Epithelial cell of proximal tubule (primary cell): Measurements from ENCODE around the gene PPP2R2B. TPM values are rescaled to one million over a fixed set of nuclear protein-coding genes. Genes with fewer than 3 reads are reported as not detected.
"Not testable (repeated sequence)": the region's sequence is repeated elsewhere in the genome, so short reads cannot be mapped to it uniquely, and the experiment has no call there.

Source experiments
- DNase-seq: peaks from one replicate; pipeline ENCODE4 v3.0.0-alpha.2; 2011; ENCODE audit warnings: low read depth
- H3K4me3 ChIP-seq: 2 replicates; pipeline ENCODE4 v1.5.1; 2011; ENCODE audit warnings: low read depth, mild to moderate bottlenecking, low read length
- CTCF ChIP-seq: conservative IDR thresholded peaks from 2 replicates; pipeline ENCODE4 v1.5.1; 2012; ENCODE audit warnings: low read depth, mild to moderate bottlenecking, low read length
- total RNA-seq: library from RNA; depleted of rRNA; stranded (reverse); fragments of >200 nt; gene quantifications from 2 replicates; pipeline ENCODE4 v1.2.3, GENCODE V29; 2015

Gene PPP2R2B
- total RNA-seq, 1 donor from 2014 or later = 3.9 TPM

GRCh38 chr5:146620669-146621051, 257.9 kb downstream of the PPP2R2B start:
- DNase-seq = no peak
- H3K4me3 ChIP-seq = no peak overlapping the region
- TF ChIP-seq CTCF = no peak

GRCh38 chr5:146620031-146620668, 258.4 kb downstream of the PPP2R2B start:
- H3K4me3 ChIP-seq = no peak overlapping the region
- TF ChIP-seq CTCF = no peak
- no peak for DNase-seq

DNA sequence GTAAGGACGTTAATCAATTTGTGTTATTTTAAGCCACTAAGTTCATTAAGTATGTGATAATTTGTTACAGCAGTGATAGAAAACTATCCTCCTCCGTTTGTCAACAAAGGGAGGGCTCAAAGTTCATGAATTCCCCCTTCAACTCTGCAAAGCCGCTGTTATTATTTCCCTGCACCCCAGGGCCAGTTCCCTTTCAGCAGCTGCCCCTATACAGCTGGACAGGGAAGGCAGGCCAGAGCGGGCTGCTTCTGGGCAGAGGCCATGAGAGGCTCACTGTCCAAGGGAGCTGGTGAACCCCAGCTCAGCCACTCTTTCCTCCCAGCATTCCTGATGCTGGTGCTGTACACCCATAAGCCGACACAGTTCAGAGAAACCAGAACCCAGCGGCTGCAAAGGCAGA, 260.1 kb downstream of the PPP2R2B start:
- TF ChIP-seq CTCF = no peak
- no peak for DNase-seq
- H3K4me3 ChIP-seq = no peak overlapping the region

DNA sequence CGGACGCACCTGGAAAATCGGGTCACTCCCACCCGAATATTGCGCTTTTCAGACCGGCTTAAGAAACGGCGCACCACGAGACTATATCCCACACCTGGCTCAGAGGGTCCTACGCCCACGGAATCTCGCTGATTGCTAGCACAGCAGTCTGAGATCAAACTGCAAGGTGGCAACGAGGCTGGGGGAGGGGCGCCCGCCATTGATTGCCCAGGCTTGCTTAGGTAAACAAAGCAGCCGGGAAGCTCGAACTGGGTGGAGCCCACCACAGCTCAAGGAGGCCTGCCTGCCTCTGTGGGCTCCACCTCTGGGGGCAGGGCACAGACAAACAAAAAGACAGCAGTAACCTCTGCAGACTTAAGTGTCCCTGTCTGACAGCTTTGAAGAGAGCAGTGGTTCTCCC, 268.8 kb downstream of the PPP2R2B start:
- H3K4me3 ChIP-seq, DNase-seq: not testable (repeated sequence)

GRCh38 chr5:146607659-146608332, 270.8 kb downstream of the PPP2R2B start:
- no peak for DNase-seq
- H3K4me3 ChIP-seq = no peak overlapping the region
- no peak for TF ChIP-seq CTCF

GRCh38 chr5:146606893-146607292, 271.7 kb downstream of the PPP2R2B start:
- no peak for TF ChIP-seq CTCF

GRCh38 chr5:146600376-146600775, 278.2 kb downstream of the PPP2R2B start:
- no peak overlapping the region for H3K4me3 ChIP-seq
- DNase-seq = no peak
- no peak for TF ChIP-seq CTCF

More at GRCh38 chr5:146606893-146607292, 271.7 kb downstream of the PPP2R2B start:
- DNase-seq = no peak
- H3K4me3 ChIP-seq = no peak overlapping the region
